SH-SY5Y (cell line): Measurements from ENCODE around the gene STK32A.

Experiments used
- GATA2 ChIP-seq: IDR thresholded peaks from 2 replicates; pipeline ENCODE4 v1.6.1; 2011; ENCODE audit warnings: mild to moderate bottlenecking, low read depth, low read length
- GATA3 ChIP-seq: IDR thresholded peaks from 2 replicates; pipeline ENCODE4 v1.6.1; 2011; ENCODE audit warnings: low read depth, mild to moderate bottlenecking, low read length, moderate library complexity

- TF ChIP-seq GATA2 (no peak), GATA3 (no peak)
These were observed 136.5 kb downstream of the STK32A start for GRCh38 chr5:147371290-147371689.
